B cell (primary cell): Measurements from ENCODE around the gene ANKHD1. TPM values are rescaled to one million over a fixed set of nuclear protein-coding genes. Genes with fewer than 3 reads are reported as not detected.

Experiments used
- ATAC-seq: fragments of 200-7000 bp; cut with Tn5 transposase; one replicate; pipeline ENCODE4 v1.10.0; 2021; ENCODE audit warnings: low read depth, mild to moderate bottlenecking, moderate number of reproducible peaks, moderate library complexity
- CTCF ChIA-PET: fragments of 350-600 bp; sonication (Branson Sonifier 250); formaldehyde crosslinking; loops from one replicate; lab custom pipeline; 2021; ENCODE audit warnings: antibody characterized with exemption, inconsistent platforms; lab: Charles Lee
- POLR2A ChIA-PET: fragments of 350-600 bp; sonication (Branson Sonifier 250); formaldehyde crosslinking; loops from one replicate; lab custom pipeline; 2021; ENCODE audit warnings: antibody characterized with exemption; lab: Charles Lee
- DNase-seq: peaks from one replicate; pipeline ENCODE4 v3.0.0; 2013
- H2AFZ ChIP-seq: 2 replicates; pipeline ENCODE4 v1.6.1; 2012; ENCODE audit warnings: mild to moderate bottlenecking, low read depth, low read length; ENCODE audit not compliant: insufficient read depth, poor library complexity, severe bottlenecking
- H3K27ac ChIP-seq, 2 donors: 1 replicate in 1 of 2; 2 replicates in 1 of 2; pipeline ENCODE4 v1.5.1; 2012 to 2013; ENCODE audit warnings: low read length in 2 of 2, mild to moderate bottlenecking in 2 of 2, moderate library complexity in 1 of 2
- H3K27me3 ChIP-seq, 4 experiments: fragments of 200-600 bp in 1 of 4; sonication (generic) in 1 of 4; replicated peaks in 1 of 4; 1 replicate in 2 of 4; 2 replicates in 2 of 4; pipeline versions ENCODE4 v1.6.1 to v1.7.0; 2013 to 2016; ENCODE audit warnings: low read length in 3 of 4, mild to moderate bottlenecking in 2 of 4, mixed read lengths in 1 of 4, moderate library complexity in 1 of 4; ENCODE audit not compliant: insufficient read depth in 4 of 4, control insufficient read depth in 3 of 4; ENCODE audit errors: control extremely low read depth in 1 of 4
- H3K36me3 ChIP-seq, 2 experiments: replicated peaks in 1 of 2; 1 replicate in 1 of 2; 2 replicates in 1 of 2; pipeline versions ENCODE4 v1.6.1 to v1.7.1; 2013; ENCODE audit warnings: low read length in 1 of 2; ENCODE audit not compliant: insufficient read depth in 2 of 2, control insufficient read depth in 1 of 2; ENCODE audit errors: control extremely low read depth in 1 of 2, extremely low read depth in 1 of 2
- H3K4me1 ChIP-seq, 2 donors: fragments of 200-600 bp in 1 of 2; sonication (generic) in 1 of 2; 1 replicate in 1 of 2; 2 replicates in 1 of 2; pipeline versions ENCODE4 v1.5.1 to v1.6.1; 2013 to 2017; ENCODE audit warnings: low read length in 2 of 2; ENCODE audit not compliant: control insufficient read depth in 2 of 2, insufficient read depth in 2 of 2
- H3K4me2 ChIP-seq: replicated peaks from 2 replicates; pipeline ENCODE3; 2012; ENCODE audit warnings: mild to moderate bottlenecking, low read depth, low read length; ENCODE audit not compliant: poor library complexity, severe bottlenecking
- H3K4me3 ChIP-seq, 5 experiments: fragments of 200-600 bp in 1 of 5; sonication (generic) in 1 of 5; 1 replicate in 3 of 5; 2 replicates in 2 of 5; pipeline versions ENCODE4 v1.5.1 to v1.7.0; 2011 to 2016; ENCODE audit warnings: low read length in 4 of 5, mild to moderate bottlenecking in 4 of 5, low read depth in 2 of 5, control low read depth in 1 of 5, moderate library complexity in 1 of 5; ENCODE audit not compliant: insufficient read depth in 1 of 5; ENCODE audit errors: control extremely low read depth in 1 of 5, extremely low read depth in 1 of 5
- H3K79me2 ChIP-seq: fragments of 200-600 bp; sonication (generic); one replicate; pipeline ENCODE4 v1.6.0; 2016; ENCODE audit warnings: low read length; ENCODE audit not compliant: control insufficient read depth, insufficient read depth
- H3K9ac ChIP-seq: fragments of 200-600 bp; sonication (generic); 2 replicates; pipeline ENCODE4 v1.6.1; 2017; ENCODE audit warnings: mild to moderate bottlenecking, low read length, moderate library complexity
- H3K9me3 ChIP-seq, 3 donors: one replicate each; pipeline versions ENCODE4 v1.6.1 to v1.7.1; 2013; ENCODE audit warnings: low read length in 2 of 3; ENCODE audit not compliant: control insufficient read depth in 2 of 3, insufficient read depth in 1 of 3; ENCODE audit errors: control extremely low read depth in 1 of 3
- H4K20me1 ChIP-seq: 2 replicates; pipeline ENCODE4 v1.6.0; 2012; ENCODE audit warnings: mild to moderate bottlenecking, low read length; ENCODE audit not compliant: insufficient read depth, control insufficient read depth, poor library complexity, severe bottlenecking
- H3K27ac Mint-ChIP-seq: one replicate; pipeline ENCODE4 v1.8.0; 2021; ENCODE audit warnings: mixed read lengths
- H3K27me3 Mint-ChIP-seq: one replicate; pipeline ENCODE4 v1.8.0; 2021; ENCODE audit warnings: mixed read lengths
- H3K4me1 Mint-ChIP-seq: one replicate; pipeline ENCODE4 v1.8.0; 2021; ENCODE audit warnings: mixed read lengths
- H3K4me3 Mint-ChIP-seq: one replicate; pipeline ENCODE4 v1.8.0; 2021; ENCODE audit warnings: mixed read lengths
- H3K9me3 Mint-ChIP-seq: one replicate; pipeline ENCODE4 v1.8.0; 2022; ENCODE audit warnings: mixed read lengths; ENCODE audit not compliant: insufficient read depth
- EZH2 ChIP-seq: IDR thresholded peaks from 2 replicates; pipeline ENCODE4 v1.6.1; 2012; ENCODE audit warnings: borderline replicate concordance, low read depth, mild to moderate bottlenecking, moderate library complexity, low read length; ENCODE audit not compliant: insufficient read depth, poor library complexity, severe bottlenecking
- WGBS: methylation state at CpG from one replicate; pipeline ENCODE4 v1.1.5; 2013; ENCODE audit warnings: missing lambda C conversion rate; ENCODE audit not compliant: insufficient coverage; 5-methylcytosine and 5-hydroxymethylcytosine counted together
- intact Hi-C: fragments of 100-400 bp; cut with micrococcal nuclease; formaldehyde crosslinking; loops from one replicate; pipeline ENCODE4 v1.10.0; 2022
- polyA plus RNA-seq: library from polyadenylated mRNA; depleted of rRNA; stranded (reverse); fragments of >200 nt; gene quantifications from 2 replicates; pipeline ENCODE4 v1.2.3, GENCODE V29; 2012
- total RNA-seq, 2 donors: library from RNA; stranded (reverse); fragments of 120-200 nt in 1 of 2; gene quantifications; 1 replicate in 1 of 2; 2 replicates in 1 of 2; pipeline versions ENCODE4 v1.2.3 to v1.2.4, GENCODE V29; 2013 to 2022
- TF ChIP-seq, protein P1 (sequence below): fragments of 200-600 bp; IDR thresholded peaks from one replicate; pipeline ENCODE4 v1.8.0; 2022; ENCODE audit warnings: antibody characterized with exemption, mild to moderate bottlenecking

The ANKHD1 gene
- total and polyA plus RNA-seq, 2 donors (not counting 1 experiment from before 2014, with no cell fraction given) = 96.3 to 246 TPM

DNA sequence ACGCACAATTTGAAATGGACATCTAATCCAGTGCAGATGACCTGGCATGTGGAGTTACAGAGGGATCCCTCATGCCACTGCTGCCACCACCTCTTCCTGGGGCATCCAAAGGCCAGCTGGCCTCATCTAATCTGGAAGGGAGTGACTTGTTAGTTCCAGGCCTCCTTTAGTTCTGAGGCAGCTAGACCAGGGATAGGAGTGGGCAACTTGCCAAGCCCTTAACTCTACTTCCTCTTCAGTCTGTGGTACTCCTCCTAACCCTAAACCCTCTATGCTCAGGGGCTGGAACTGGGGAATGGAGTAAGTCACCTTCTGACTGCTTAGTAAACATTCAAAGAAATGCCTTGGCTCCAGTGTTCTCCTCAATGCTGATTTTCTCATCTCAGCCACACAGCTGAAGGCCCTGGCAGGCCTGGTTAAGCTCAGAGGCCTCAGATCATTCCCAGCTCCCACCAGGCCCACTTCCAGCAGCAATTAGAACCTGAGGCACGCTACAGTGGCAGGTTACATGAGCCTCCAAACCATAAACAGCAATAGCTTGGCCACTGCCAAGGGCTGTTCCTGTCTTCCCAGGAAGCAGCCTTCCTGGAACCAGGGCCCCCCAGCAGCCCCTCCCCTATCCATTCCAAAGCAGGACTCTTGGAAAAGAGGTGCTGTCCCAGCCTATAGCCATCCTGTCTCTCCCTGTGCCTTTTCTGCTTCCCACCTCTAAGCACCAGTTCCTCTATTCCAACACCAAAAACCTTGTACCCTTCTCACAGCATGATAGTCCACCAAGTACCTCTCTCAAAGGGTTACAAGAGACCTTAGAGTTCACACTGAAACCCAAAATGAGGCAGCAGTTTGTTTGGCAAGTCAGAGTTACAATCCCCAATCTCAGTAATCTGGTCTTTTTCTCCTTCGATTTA is 147.9 kb downstream of the ANKHD1 start:
- H4K20me1 ChIP-seq = no peaks in the 10 kb centered on the region
- POLR2A ChIA-PET = interaction anchor here (2.9 kb wide), 2 partner anchors 8 to 15 kb away, joined by 15 to 35 read pairs; partner anchors contain the start of genes APBB3, SLC35A4 and SRA1
- no peak for TF ChIP-seq EZH2
- TF ChIP-seq, protein P1, sequence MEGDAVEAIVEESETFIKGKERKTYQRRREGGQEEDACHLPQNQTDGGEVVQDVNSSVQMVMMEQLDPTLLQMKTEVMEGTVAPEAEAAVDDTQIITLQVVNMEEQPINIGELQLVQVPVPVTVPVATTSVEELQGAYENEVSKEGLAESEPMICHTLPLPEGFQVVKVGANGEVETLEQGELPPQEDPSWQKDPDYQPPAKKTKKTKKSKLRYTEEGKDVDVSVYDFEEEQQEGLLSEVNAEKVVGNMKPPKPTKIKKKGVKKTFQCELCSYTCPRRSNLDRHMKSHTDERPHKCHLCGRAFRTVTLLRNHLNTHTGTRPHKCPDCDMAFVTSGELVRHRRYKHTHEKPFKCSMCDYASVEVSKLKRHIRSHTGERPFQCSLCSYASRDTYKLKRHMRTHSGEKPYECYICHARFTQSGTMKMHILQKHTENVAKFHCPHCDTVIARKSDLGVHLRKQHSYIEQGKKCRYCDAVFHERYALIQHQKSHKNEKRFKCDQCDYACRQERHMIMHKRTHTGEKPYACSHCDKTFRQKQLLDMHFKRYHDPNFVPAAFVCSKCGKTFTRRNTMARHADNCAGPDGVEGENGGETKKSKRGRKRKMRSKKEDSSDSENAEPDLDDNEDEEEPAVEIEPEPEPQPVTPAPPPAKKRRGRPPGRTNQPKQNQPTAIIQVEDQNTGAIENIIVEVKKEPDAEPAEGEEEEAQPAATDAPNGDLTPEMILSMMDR = no peak
- Mint-ChIP-seq H3K27me3 (no peaks in the 10 kb centered on the region), H3K4me1 (peaks cover 47% of the 10 kb centered on the region), H3K9me3 (no peaks in the 10 kb centered on the region), H3K27ac (peak overlapping the region; percentile 94), H3K4me3 (peak overlapping the region; percentile 94)
- no peaks in the 10 kb centered on the region for H3K9me3 ChIP-seq
- peak overlapping the region in 1 of 2 donors; percentile 85 for H3K27ac ChIP-seq
- CTCF ChIA-PET = interaction anchor here (2.3 kb wide), 1 partner anchor 98 kb away, joined by 16 read pairs; the partner anchor contains the start of genes IK and NDUFA2
- H3K4me1 ChIP-seq = peaks cover 10 to 33% of the 10 kb centered on the region in 2 donors
- no peaks in the 10 kb centered on the region for H3K27me3 ChIP-seq
- no peak overlapping the region for H3K9ac ChIP-seq
- 89% methylated on average over 1 of the region's 3 CpGs for WGBS
- intact Hi-C loops = loop anchor here (5.0 kb wide), 1 partner anchor 153 kb away; the partner anchor contains the start of gene ZMAT2
- H3K79me2 ChIP-seq = peaks cover 10% of the 10 kb centered on the region
- H3K4me2 ChIP-seq = peak overlapping the region; percentile 93
- no peak overlapping the region for H3K4me3 ChIP-seq
- H2AFZ ChIP-seq = no peak overlapping the region
- H3K36me3 ChIP-seq = peaks cover 0 to 29% of the 10 kb centered on the region in 2 experiments
- ATAC-seq = no peak
- peak; percentile 55 for DNase-seq
